ENCODE data around the gene ADGRL3.
"Not testable (repeated sequence)": the region's sequence is repeated elsewhere in the genome, so short reads cannot be mapped to it uniquely, and the experiment has no call there.

ADGRL3 gene

GRCh38 chr4:61205066-61205465 lies 4.9 kb downstream of the ADGRL3 start:
- no peak for DNase-seq (ENCODE audit: low read depth)

GRCh38 chr4:61207156-61207555 lies 7.0 kb downstream of the ADGRL3 start:
- DNase-seq (ENCODE audit: low read depth) = not testable (repeated sequence)

GRCh38 chr4:61210186-61210939 lies 10.2 kb downstream of the ADGRL3 start:
- DNase-seq (ENCODE audit: low read depth) = no peak

- no peak for DNase-seq (ENCODE audit: low read depth)
Measured at GRCh38 chr4:61211781-61212180, 11.7 kb downstream of the ADGRL3 start.

- DNase-seq (ENCODE audit: low read depth) = no peak
Measured at GRCh38 chr4:61212788-61213187, 12.7 kb downstream of the ADGRL3 start.

GRCh38 chr4:61214680-61215079 lies 14.6 kb downstream of the ADGRL3 start:
- DNase-seq (ENCODE audit: low read depth) = no peak

GRCh38 chr4:61217222-61217621 lies 17.1 kb downstream of the ADGRL3 start:
- no peak for DNase-seq (ENCODE audit: low read depth)

- no peak for DNase-seq (ENCODE audit: low read depth)
Measured at GRCh38 chr4:61220556-61220955, 20.4 kb downstream of the ADGRL3 start.

- no peak for DNase-seq (ENCODE audit: low read depth)
Measured at GRCh38 chr4:61223385-61223784, 23.3 kb downstream of the ADGRL3 start.

- no peak for DNase-seq (ENCODE audit: low read depth)
Measured at GRCh38 chr4:61224573-61224972, 24.4 kb downstream of the ADGRL3 start.

GRCh38 chr4:61225656-61226055 lies 25.5 kb downstream of the ADGRL3 start:
- DNase-seq (ENCODE audit: low read depth) = no peak

GRCh38 chr4:61231421-61231820 lies 31.3 kb downstream of the ADGRL3 start:
- no peak for DNase-seq (ENCODE audit: low read depth)

- no peak for DNase-seq (ENCODE audit: low read depth)
Measured at GRCh38 chr4:61239250-61239649, 39.1 kb downstream of the ADGRL3 start.

- no peak for DNase-seq (ENCODE audit: low read depth)
Measured at GRCh38 chr4:61243962-61244361, 43.8 kb downstream of the ADGRL3 start.

- no peak for DNase-seq (ENCODE audit: low read depth)
Measured at GRCh38 chr4:61245069-61245714, 45.1 kb downstream of the ADGRL3 start.

GRCh38 chr4:61246034-61246433 lies 45.9 kb downstream of the ADGRL3 start:
- no peak for DNase-seq (ENCODE audit: low read depth)

- no peak for DNase-seq (ENCODE audit: low read depth)
Measured at GRCh38 chr4:61248705-61249104, 48.6 kb downstream of the ADGRL3 start.

GRCh38 chr4:61251129-61251528 lies 51.0 kb downstream of the ADGRL3 start:
- DNase-seq (ENCODE audit: low read depth) = no peak

GRCh38 chr4:61254406-61254805 lies 54.3 kb downstream of the ADGRL3 start:
- DNase-seq (ENCODE audit: low read depth) = no peak

GRCh38 chr4:61273233-61273632 lies 73.1 kb downstream of the ADGRL3 start:
- no peak for DNase-seq (ENCODE audit: low read depth)

GRCh38 chr4:61274286-61274685 lies 74.2 kb downstream of the ADGRL3 start:
- no peak for DNase-seq (ENCODE audit: low read depth)

GRCh38 chr4:61275241-61275640 lies 75.1 kb downstream of the ADGRL3 start:
- DNase-seq (ENCODE audit: low read depth) = no peak

GRCh38 chr4:61276029-61276428 lies 75.9 kb downstream of the ADGRL3 start:
- DNase-seq (ENCODE audit: low read depth) = no peak
